ENCODE data around the gene RDH14.

Gene RDH14

DNA sequence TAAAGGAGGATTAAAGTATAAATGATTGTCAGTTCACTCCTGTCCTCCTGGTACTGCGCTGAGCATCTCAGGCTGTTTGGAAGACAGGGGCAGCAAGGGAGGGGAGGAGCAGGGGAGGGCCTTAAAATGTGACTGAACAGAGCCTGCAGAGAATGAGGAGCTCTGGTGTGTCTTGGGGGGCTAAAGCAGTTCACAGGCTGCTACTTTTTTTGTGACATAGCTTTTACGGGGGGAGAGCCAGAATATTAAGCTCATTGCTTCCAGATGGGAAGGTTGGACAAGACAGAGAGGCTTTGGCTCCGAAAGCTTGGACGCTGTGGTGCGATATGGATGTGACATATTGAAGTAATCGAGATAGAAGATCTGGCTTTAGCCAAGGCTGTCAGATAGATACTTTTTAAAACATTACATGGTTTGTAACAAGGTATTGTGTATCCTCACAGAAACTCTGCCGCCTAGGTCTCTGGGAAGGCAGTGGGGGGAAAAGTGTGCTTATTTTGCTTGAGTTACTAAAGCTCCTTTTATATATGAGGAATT is 40.5 kb downstream of the RDH14 start:
- H3K4me3 ChIP-seq (replicated peaks in 1 of 2; ENCODE audit: low read depth in 2 of 2, low read length in 2 of 2): no peak overlapping the region
- TF ChIP-seq, protein P1, sequence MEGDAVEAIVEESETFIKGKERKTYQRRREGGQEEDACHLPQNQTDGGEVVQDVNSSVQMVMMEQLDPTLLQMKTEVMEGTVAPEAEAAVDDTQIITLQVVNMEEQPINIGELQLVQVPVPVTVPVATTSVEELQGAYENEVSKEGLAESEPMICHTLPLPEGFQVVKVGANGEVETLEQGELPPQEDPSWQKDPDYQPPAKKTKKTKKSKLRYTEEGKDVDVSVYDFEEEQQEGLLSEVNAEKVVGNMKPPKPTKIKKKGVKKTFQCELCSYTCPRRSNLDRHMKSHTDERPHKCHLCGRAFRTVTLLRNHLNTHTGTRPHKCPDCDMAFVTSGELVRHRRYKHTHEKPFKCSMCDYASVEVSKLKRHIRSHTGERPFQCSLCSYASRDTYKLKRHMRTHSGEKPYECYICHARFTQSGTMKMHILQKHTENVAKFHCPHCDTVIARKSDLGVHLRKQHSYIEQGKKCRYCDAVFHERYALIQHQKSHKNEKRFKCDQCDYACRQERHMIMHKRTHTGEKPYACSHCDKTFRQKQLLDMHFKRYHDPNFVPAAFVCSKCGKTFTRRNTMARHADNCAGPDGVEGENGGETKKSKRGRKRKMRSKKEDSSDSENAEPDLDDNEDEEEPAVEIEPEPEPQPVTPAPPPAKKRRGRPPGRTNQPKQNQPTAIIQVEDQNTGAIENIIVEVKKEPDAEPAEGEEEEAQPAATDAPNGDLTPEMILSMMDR (IDR thresholded peaks at IDR 0.05; ENCODE audit: low read depth, low read length): no peak
- DNase-seq (ENCODE audit: low read depth in 2 of 2): no peak

DNA sequence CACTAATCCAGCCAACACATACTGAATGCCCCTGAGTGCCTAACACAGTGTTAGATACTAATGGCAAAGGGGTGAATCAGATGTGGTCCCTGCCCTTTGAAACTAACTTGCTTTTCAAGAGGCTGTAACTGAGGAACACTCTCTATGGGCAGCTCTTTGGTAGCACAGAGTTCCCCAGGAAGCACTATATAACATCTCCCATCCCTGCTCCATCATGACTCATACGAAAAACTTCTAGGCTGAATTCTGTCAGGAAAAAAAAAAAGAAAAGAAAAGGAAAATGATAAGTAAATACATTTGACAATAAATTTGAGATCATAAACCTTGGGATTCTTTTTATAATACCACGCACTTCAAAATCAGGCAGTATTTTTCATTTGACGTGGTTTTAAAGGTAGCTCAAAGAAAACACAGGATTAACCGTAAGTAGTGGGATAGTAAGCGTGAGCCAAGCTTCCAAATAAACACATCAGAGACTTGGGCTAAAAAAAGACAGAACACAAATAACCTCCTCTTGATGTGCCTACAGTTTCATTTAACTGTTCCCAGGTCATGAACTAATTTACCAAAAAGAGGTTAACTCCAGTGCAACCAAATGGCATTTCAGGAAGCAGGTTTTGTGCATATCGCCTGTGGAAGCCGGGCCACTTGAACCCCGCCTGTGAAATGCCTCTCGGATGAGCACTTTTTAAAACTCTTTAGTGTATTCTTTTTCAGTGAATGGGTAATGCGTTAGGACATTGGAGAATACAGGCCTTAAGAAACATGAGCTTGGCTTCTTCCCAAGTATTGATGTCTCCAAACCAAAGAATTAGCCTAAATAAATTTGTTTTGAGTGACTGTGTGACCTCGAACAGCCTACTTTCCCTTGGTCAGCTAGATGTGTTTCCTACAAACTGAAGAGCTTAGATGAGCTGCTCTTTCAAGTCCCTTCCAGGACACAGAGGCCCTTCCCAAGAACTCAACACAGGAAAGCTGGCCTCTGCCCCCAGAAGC is 42.0 kb downstream of the RDH14 start:
- peak; percentile 63 to 68 for DNase-seq (ENCODE audit: low read depth in 2 of 2)
- H3K4me3 ChIP-seq (replicated peaks in 1 of 2; ENCODE audit: low read depth in 2 of 2, low read length in 2 of 2): no peak overlapping the region
- TF ChIP-seq, protein P1 (IDR thresholded peaks at IDR 0.05; ENCODE audit: low read depth, low read length): no peak

DNA sequence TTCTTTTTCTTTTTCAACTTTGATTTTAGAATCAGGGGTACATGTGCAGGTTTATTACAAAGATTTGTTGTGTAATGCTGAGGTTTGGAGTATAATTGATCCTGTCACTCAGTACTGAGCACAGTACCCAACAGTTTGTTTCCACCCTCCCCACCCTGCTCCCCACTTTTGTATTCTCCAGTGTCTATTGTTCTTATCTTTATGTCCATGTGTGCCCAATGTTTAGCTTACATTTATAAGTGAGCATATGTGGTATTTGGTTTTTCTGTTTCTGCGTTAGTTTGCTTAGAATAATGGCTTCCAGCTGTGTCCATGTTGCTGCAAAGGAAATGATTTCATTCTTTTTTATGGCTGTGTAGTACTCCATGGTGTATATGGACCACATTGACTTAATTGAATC is 43.1 kb downstream of the RDH14 start:
- DNase-seq (ENCODE audit: low read depth in 2 of 2): no peak
- TF ChIP-seq, protein P1 (IDR thresholded peaks at IDR 0.05; ENCODE audit: low read depth, low read length): no peak

DNA sequence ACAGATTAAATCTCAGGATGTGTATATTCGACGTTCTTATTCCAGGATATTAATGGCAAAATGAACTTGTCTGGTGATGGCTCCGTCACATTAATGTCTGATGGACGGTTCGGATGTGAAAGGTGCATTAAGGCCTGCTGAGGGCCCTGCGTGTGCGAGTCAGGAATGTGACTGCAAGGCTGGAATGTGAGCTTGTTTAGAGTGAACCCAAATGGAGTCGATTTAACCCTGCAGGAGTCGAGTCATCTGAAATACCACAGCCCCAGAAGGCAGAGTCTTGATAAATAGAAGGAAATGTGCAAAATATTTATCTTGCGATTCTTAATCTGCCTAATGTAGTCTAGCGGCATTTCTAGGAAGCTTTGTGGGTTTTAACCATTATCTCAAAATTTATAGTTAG is 44.3 kb downstream of the RDH14 start:
- TF ChIP-seq, protein P1 (IDR thresholded peaks at IDR 0.05; ENCODE audit: low read depth, low read length): no peak
- H3K4me3 ChIP-seq (replicated peaks in 1 of 2; ENCODE audit: low read depth in 2 of 2, low read length in 2 of 2): no peak overlapping the region
- DNase-seq (ENCODE audit: low read depth in 2 of 2): peak in 1 of 2 donors; percentile 46

More for the DNA sequence above, 43.1 kb downstream of the RDH14 start:
- H3K4me3 ChIP-seq (replicated peaks in 1 of 2; ENCODE audit: low read depth in 2 of 2, low read length in 2 of 2): no peak overlapping the region

DNA sequence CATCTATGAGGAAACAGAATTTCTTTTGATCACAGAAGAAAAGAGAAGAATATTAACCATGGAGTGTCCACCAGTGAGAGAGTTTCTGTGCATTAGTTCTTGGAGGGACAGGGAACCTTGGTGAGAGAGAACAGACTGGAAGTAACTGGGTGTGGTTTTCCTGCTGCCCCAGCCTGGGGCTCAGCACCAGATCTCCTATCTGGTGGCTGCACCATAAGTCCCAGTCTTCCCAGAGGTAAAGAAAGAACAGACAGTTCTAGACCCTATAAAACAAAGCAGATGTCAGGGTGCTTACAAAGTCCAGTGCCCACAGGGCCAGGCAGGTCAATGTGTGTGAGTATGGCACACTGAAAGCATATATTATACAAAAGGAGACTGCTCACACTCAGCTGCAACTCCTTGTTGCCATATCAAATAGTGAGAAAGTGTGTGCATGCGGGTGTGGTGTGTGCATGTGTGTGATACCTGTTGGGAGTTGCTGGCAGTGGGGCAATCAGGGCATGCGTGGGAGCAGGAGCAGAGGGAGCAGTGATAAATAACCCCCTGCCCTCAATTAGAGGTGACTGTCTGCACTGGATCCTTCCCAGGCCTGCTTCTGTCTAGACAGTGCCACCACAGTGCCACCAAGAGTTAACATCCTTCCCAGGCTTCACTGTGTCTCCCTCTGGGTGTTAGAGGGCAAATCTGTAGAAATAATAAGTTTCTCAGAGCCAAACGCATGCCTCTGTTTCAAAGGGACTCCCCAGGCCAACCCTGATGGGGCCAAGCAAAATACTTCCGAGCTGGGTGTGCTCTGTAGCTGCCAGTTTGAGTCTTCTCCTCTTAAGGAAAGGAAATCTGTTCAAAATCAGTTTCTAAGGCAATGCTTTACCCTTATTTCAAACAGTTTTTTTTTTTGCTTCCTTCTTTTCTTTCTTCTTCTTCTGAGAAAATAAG is 45.7 kb downstream of the RDH14 start:
- TF ChIP-seq, protein P1 (IDR thresholded peaks at IDR 0.05; ENCODE audit: low read depth, low read length): no peak
- peak in 1 of 2 donors; percentile 26 for DNase-seq (ENCODE audit: low read depth in 2 of 2)
- H3K4me3 ChIP-seq (replicated peaks in 1 of 2; ENCODE audit: low read depth in 2 of 2, low read length in 2 of 2): no peak overlapping the region

DNA sequence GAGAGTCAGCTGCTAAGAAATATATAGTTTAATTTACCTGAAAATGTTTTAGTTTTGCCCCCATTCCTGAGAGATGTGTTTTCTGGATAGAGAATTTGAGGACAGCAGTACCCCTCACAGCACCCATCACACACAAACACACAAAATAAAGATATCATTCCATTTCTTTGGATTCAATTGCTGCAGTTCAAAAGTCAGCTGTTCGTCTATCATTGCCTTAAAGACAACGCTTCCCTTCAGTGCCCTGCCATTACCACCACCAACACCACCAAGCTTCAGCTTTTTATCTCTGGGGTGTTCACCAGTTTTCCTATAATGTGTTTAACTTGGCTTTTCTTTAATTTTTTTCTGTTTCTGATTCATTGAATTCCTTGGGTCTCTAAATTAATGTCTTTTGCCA is 49.7 kb downstream of the RDH14 start:
- TF ChIP-seq, protein P1 (IDR thresholded peaks at IDR 0.05; ENCODE audit: low read depth, low read length): no peak
- DNase-seq (ENCODE audit: low read depth in 2 of 2): no peak
- no peak overlapping the region for H3K4me3 ChIP-seq (replicated peaks in 1 of 2; ENCODE audit: low read depth in 2 of 2, low read length in 2 of 2)
